Measurements from ENCODE around the gene PKD1. TPM values are rescaled to one million over a fixed set of nuclear protein-coding genes. Genes with fewer than 3 reads are reported as not detected.

The PKD1 gene
- total and polyA plus RNA-seq, 2 of the 13 experiments (the other 11 are each of a cell fraction or from before 2014, with no cell fraction given), result 22.1 to 23.0 TPM

DNA sequence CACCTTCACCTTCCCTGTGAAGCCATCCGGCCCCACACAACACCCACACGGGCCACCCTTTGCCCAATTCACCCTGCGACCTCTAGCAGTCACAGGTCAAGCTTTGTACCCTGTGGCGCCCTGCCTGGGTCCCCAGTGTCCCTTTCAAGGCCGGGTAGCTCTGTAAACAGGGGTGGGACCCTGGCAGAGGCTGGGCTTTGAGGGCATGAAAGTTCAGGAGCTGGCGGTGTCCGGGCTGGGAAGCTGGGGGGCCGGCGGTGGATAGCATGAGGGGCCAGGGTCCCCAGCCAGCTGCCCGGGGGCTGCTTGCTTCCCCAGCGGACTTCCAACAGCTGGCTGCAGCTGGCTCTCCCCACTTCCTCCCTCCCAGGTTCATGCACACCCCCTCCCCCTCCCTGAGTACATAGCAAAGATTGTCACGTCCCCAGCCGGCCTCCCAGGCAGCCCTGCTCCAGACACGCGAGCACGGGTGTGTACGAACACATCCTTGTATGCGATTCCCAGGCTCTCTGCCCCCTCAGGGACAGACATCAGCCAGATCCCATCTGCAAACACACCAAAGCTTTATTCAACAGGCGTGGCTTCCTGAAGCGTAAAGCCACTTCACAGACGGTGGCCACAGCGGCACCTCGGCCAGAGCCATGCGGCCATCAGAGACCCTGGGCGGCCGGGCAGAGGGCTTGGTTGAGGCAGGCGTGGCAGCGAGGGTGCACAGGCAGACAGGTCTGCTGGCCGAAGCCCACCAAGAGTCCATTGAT, 96.2 kb downstream of the PKD1 start (continued):
- TF ChIP-seq, protein P1, sequence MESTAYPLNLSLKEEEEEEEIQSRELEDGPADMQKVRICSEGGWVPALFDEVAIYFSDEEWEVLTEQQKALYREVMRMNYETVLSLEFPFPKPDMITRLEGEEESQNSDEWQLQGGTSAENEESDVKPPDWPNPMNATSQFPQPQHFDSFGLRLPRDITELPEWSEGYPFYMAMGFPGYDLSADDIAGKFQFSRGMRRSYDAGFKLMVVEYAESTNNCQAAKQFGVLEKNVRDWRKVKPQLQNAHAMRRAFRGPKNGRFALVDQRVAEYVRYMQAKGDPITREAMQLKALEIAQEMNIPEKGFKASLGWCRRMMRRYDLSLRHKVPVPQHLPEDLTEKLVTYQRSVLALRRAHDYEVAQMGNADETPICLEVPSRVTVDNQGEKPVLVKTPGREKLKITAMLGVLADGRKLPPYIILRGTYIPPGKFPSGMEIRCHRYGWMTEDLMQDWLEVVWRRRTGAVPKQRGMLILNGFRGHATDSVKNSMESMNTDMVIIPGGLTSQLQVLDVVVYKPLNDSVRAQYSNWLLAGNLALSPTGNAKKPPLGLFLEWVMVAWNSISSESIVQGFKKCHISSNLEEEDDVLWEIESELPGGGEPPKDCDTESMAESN (CRISPR knock-in tag; conservative IDR thresholded peaks at IDR 0.05), result peak; percentile 49; the same call in 1 of the 2 replicates
- TF ChIP-seq ZNF563 (CRISPR knock-in tag; IDR thresholded peaks at IDR 0.05) (peak; percentile 79; the same call in 1 of the 2 replicates), RBAK (CRISPR knock-in tag; IDR thresholded peaks at IDR 0.05) (0 out of 2 replicates have a peak, but pooled peaks have one; percentile 7), MEF2D (CRISPR knock-in tag; IDR thresholded peaks at IDR 0.05) (peak; percentile 36; the same call in 1 of the 2 replicates), NKX3-1 (CRISPR knock-in tag; IDR thresholded peaks at IDR 0.05) (0 out of 2 replicates have a peak, but pooled peaks have one; percentile 40), DR1 (CRISPR knock-in tag; IDR thresholded peaks at IDR 0.05) (no peak), CAMTA2 (CRISPR knock-in tag; IDR thresholded peaks at IDR 0.05; ENCODE audit: borderline replicate concordance) (no peak), ZNF234 (CRISPR knock-in tag; conservative IDR thresholded peaks at IDR 0.05) (no peak; the same call in 1 of the 2 replicates), ZNF354B (CRISPR knock-in tag; IDR thresholded peaks at IDR 0.05) (no peak), CC2D1A (CRISPR knock-in tag; IDR thresholded peaks at IDR 0.05) (no peak), MAFG (CRISPR knock-in tag; IDR thresholded peaks at IDR 0.05) (no peak), FOSL1 (CRISPR knock-in tag; IDR thresholded peaks at IDR 0.05; ENCODE audit: borderline replicate concordance) (no peak), PCBP2 (optimal IDR thresholded peaks at IDR 0.05; ENCODE audit: low read depth, low read length, poor library complexity, severe bottlenecking) (no peak), REL (CRISPR knock-in tag; conservative IDR thresholded peaks at IDR 0.05) (peak; percentile 60; the same call in 1 of the 2 replicates), NFE2L1 (CRISPR knock-in tag; IDR thresholded peaks at IDR 0.05; ENCODE audit: borderline replicate concordance) (no peak), ZNF589 (CRISPR knock-in tag; conservative IDR thresholded peaks at IDR 0.05) (0 out of 2 replicates have a peak, but pooled peaks have one; percentile 53), ZNF317 (CRISPR knock-in tag; IDR thresholded peaks at IDR 0.05) (no peak; the same call in 1 of the 2 replicates), ZBTB20 (CRISPR knock-in tag; IDR thresholded peaks at IDR 0.05; ENCODE audit: borderline replicate concordance, low read depth) (peak; percentile 73; the same call in 1 of the 2 replicates), ZNF263 (CRISPR knock-in tag; IDR thresholded peaks at IDR 0.05) (0 out of 2 replicates have a peak, but pooled peaks have one; percentile 36), ZNF205 (CRISPR knock-in tag; IDR thresholded peaks at IDR 0.05) (no peak; the same call in 1 of the 2 replicates), SCMH1 (CRISPR knock-in tag; IDR thresholded peaks at IDR 0.05; ENCODE audit: borderline replicate concordance) (no peak), ZFP90 (CRISPR knock-in tag; IDR thresholded peaks at IDR 0.05; ENCODE audit: borderline replicate concordance) (peak; percentile 83; the same call in 1 of the 2 replicates), GTF3A (CRISPR knock-in tag; conservative IDR thresholded peaks at IDR 0.05) (no peak)
- TF ChIP-seq, protein P2, sequence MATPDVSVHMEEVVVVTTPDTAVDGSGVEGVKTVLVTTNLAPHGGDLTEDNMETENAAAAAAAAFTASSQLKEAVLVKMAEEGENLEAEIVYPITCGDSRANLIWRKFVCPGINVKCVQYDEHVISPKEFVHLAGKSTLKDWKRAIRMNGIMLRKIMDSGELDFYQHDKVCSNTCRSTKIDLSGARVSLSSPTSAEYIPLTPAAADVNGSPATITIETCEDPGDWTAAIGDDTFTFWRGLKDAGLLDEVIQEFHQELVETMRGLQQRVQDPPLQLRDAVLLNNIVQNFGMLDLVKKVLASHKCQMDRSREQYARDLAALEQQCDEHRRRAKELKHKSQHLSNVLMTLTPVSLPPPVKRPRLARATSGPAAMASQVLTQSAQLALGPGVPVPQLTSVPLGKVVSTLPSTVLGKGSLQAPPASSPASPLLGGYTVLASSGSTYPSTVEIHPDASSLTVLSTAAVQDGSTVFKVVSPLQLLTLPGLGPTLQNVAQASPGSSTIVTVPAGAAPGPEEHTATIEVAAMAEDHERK (CRISPR knock-in tag; IDR thresholded peaks at IDR 0.05; ENCODE audit: low read depth), result no peak
- TF ChIP-seq, protein P3, sequence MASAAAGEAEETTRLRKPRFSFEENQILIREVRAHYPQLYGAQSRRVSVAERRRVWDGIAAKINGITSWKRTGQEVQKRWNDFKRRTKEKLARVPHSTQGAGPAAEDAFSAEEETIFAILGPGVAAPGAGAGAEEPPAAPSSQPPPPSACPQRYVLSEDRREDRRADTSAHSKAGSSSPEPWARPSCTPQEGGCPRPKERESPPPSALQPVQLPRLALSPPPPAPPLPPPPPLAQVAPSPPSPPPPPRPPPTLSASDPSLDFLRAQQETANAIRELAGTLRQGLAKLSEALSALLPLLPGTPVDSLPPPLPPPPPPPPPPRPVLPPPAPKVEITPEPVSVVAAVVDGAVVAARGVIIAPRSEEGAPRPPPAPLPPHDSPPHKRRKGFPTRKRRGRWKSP (CRISPR knock-in tag; IDR thresholded peaks at IDR 0.05), result no peak
- TF ChIP-seq, protein P4, sequence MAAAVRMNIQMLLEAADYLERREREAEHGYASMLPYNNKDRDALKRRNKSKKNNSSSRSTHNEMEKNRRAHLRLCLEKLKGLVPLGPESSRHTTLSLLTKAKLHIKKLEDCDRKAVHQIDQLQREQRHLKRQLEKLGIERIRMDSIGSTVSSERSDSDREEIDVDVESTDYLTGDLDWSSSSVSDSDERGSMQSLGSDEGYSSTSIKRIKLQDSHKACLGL (CRISPR knock-in tag; IDR thresholded peaks at IDR 0.05), result no peak
